Activated CD4-positive, alpha-beta T cell treated with anti-CD3 and anti-CD28 coated beads for 4 hours (primary cell): ENCODE measurements around the gene SLC35F6.
"Not testable (repeated sequence)": the region's sequence is repeated elsewhere in the genome, so short reads cannot be mapped to it uniquely, and the experiment has no call there.

ENCODE experiments used
- DNase-seq, 2 donors: peaks; one replicate each; pipeline ENCODE4 v3.0.0-alpha.2; 2020

SLC35F6 gene

DNA sequence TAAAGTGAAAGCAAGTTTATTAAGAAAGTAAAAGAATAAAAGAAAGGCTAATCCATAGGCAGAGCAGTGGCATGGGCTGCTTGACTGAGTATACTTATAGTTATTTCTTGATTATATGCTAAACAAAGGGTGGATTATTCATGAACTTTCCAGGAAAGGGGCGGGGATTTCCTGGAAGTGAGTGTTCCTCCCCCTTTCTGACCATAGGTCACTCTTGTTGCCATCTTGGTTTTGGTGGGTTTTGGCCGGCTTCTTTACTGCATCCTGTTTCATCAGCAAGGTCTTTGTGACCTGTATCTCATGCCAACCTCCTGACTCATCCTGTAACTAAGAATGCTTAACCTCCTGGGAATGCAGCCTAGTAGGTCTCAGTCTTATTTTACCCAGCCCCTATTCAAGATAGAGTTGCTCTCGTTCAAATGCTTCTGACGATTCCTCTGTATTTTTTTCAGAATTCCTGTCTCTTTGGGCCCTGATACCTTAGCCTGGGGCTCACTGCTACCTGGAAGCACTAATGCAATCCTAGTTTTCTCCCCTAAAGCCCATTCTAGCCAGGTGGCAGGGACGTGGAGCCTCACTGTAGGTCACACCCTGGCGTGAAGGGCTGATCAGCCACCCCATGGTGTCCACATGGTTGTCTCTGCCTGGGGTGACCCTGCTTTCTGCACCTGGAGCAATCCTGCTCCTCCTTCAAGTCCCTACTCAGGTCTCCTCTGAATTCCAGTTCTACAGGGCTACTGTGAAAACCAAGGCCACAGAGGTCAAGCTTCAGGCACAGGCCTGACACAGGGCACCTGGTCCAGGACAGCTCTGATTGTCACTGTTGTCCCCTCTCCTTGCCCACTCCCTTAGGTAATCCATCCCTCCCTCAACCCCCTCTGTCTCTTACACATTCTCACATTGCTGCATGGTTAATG is 6.0 kb upstream of the SLC35F6 start:
- DNase-seq: no peak

DNA sequence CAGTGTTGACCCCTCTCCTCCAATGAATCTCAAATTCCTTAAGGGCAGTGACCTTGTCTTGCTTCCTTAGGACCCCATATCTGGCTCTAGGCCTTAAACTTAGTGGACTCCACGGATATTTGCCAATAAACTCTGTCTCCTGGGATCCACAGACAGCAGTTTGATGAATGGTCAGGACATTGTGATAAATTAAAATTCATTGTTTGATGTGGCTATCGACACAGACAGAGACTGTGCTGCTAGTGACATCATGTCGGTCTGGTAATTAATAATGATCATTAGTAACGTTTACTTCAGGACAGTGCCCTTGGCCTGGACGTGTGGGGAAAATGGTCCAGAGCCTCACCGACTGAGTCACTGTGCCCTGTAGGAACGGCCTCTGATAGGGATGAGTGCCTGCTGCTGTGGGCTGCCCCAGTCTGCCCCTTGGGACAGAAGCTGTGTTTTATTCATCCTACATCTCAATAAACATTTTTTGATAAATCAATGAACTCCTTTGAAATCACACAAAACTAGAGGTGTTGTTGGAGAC is 5.2 kb upstream of the SLC35F6 start:
- DNase-seq: no peak

DNA sequence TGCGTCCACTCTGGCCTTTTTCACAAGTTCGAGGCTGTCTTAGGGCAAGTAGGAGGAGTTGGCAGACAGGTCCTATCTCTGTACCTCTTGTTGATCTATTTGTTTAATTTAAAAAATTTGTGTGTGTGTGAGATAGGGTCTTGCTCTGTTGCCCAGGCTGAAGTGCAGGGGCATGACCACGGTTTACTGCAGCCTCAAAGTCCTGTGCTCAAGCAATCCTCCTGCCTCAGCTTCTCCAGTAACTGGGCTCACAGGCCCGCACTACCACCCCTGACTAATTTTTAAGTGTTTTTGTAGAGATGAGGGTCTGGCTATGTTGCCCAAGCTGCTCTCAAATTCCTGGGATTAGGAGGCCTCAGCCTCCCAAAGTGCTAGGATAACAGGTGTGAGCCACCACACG is 4.2 kb upstream of the SLC35F6 start:
- DNase-seq: no peak

DNA sequence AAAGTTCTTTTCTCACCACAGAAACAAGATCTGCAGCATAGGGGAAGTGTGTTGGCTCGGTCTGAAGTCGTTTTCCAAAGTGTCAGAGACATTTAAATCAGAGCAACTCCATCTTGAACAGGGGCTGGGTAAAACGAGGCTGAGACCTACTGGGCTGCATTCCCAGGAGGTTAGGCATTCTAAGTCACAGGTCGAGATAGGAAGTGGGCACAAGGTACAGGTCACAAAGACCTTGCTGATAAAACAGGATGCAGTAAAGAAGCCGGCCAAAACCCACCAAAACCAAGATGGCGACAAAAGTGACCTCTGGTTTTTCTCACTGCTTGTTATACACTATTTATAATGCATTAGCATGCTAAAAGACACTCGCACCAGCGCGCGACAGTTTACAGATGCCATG is 3.1 kb upstream of the SLC35F6 start:
- not testable (repeated sequence) for DNase-seq

DNA sequence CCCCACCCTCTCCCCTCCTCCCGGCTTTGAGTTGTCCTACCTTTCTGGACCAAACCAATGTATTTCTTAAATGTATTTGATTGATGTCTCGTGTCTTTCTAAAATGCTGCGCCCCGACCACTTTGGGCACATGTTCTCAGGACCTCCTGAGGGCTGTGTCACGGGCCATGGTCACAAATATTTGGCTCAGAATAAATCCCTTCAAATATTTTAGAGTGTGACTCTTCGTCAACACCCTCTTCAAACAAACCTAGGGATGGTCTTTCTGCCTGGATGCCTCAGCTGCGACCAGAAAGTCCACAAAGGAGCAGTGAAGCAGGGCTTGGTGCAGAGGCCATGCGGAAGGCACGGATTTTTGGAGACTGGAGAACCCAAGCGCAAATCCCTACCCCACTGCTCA is 1.1 kb upstream of the SLC35F6 start:
- DNase-seq: no peak

DNA sequence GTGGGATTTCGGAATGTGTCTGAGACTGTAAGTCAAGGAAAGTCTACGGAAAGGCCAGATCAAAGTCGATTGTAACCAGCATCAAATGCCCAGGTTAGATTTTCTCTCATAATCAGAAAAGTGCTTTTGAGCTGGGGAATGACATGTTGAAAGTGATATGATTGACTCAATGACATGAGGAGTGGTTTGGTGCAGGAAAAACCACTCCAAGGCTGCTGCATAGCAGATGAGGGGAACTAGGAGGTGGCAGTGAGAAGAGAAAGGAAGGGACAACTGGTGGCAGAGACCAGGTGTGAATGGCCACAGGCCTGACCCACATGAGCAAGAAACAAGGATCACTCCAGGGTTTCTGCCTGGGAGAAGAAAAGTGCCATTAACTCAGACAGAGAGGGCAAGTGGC is 822 bp downstream of the SLC35F6 start:
- no peak for DNase-seq

DNA sequence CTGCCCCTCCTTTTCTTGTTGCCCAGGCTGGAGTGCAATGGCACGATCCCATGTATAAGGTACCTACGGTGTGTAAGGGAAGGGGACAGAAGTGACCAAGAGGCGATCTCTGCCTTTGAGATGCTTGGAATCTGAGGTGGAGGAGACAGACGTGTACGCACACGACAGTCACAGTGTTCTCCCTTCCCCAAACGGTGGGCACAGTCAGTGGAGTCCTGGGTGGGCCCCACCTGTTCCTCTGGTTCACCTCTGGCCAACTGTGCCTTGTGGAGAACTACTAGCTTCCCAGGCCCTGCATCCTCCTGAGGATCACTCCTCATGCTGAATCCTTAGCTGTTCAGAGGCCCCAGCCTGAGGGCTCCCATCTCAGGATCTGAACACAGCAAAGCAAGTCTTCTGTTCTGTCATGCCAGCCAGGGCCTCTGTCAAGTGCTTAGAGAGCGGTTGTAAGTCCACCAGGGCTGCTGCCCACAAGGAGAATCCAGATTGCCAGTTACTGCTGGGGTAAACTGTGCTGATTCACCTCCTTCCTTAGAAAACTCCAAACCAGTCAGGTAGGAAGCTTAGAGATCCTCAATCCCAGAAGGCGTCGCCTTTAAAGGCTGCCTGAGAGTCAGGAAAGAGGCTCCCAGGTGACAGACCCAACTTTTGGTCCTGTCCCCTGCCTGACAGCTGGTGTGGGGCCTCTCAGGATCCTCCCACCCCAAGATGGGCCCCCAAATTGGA is 1.6 kb downstream of the SLC35F6 start:
- DNase-seq: no peak

DNA sequence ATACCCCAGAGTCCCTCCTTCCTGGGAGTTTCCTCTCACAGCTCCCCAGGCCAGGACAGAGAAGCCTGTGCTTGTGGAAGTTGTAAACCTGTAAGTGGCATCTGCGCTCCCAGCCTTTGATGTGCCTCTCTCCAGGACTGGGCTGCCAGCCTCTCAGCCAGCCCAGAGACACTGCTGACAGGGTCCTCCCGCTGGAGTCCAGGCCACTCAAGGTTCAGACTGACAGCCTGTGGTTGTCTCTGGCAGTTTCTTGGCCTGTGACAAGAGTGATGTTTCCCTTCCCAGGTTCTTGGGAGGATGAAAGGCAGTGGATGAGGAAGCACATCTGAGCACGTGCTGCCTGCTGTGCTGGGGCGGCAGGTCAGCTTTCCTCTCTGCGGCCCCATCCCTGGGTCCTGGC is 3.0 kb downstream of the SLC35F6 start:
- DNase-seq: no peak

DNA sequence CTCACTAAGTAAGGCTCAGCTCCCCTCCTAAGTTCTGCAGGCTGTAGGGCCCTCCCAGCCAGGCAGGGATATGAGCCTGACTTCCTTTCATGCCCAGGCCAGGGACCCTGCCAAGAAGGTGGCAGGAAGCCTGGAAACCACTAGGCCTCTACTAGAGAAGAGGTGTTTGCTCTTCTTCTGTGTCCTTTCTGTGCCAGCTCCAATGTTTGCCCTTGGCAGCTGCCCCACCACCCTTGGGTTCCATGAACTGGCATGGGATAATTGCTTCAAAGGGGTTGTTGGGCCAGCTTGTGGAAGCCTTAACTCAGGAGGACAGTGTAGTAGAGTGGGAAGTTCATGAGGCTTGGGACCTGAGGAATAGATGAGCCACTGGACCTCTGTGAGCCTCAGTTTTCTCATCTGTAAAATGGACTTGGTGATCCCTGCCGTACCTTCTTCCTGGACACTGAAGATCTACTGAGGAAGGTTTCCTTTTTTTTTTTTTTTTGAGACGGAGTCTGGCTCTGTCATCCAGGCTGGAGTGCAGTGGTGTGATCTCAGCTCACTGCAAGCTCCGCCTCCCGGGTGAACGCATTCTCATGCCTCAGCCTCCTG is 3.9 kb downstream of the SLC35F6 start:
- no peak for DNase-seq

DNA sequence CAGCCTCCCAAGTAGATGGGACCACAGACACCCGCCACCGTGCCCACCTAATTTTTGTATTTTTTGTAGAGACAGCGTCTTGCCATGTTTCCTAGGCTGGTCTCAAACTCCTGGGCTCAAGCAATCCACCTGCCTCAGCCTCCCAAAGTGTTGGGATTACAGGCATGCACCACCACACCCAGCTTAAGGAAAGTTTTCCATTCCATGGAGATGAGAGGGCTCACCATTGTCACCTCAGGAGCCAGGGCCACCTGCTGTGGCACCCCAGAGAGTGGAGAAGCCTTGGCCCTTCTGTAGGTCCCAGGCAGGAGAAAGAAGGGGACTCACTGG is 4.6 kb downstream of the SLC35F6 start:
- no peak for DNase-seq

DNA sequence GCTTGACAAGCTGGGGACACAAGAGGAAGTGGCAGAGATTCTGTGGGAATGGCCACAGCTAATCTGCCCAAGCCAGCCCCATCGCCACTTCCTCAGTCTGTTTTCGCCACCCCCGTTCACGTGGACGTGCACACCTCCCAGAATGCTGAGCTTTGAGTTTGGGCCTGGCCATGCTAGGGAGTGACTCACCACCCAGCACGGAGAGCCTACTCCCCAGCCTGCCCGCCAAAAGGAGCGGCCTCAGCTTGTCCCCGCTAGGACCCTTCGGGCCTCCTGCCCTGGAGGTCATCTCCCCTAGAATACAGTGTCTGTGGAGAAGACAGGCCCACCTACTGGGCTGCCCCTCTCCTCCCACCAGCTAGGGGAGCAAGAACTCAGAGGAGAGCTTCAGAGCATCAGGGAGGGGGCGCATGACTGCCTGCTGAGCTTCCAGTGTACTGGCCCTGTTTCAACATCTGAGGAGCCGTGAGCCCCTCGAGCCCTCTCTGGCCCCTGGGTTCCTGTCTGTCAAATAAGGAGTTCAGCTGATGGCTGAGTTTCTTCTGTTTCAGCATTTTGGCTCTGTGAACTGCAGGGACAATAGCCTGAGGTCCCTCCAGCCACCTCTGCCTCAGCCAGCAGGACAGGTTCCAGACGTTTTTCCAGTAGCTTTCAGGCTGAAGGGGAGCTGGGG is 5.1 kb downstream of the SLC35F6 start:
- no peak for DNase-seq

DNA sequence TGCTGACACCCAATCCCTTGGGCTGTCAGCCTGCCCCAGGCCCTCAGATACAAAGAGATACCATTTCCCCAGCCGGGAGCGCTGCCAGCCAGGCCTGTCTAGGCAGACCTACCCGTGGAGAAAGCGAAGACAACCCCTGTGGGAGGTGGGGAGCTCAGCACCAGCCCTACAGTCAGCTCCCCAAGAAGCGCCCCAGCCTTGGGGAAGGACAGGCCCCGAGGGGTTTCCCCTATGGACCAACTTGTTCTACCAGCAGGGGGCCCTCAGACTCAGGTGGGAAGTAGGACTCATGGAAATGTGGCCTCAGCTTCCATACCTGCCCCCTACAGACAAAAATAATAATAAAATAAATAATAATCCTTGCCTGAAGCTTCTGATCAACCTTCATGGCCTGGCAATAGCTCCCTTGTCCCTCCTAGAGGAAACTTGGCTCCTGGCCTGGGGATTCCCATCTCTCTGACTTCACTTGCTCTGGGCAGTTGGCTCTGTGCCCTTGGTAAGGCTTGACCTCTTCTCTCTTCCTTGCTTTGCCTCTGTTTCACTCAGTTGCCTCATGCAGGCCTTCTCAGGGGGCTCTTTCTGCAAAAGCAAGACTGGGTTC is 7.0 kb downstream of the SLC35F6 start:
- DNase-seq: peak in 1 of 2 donors; percentile 15

DNA sequence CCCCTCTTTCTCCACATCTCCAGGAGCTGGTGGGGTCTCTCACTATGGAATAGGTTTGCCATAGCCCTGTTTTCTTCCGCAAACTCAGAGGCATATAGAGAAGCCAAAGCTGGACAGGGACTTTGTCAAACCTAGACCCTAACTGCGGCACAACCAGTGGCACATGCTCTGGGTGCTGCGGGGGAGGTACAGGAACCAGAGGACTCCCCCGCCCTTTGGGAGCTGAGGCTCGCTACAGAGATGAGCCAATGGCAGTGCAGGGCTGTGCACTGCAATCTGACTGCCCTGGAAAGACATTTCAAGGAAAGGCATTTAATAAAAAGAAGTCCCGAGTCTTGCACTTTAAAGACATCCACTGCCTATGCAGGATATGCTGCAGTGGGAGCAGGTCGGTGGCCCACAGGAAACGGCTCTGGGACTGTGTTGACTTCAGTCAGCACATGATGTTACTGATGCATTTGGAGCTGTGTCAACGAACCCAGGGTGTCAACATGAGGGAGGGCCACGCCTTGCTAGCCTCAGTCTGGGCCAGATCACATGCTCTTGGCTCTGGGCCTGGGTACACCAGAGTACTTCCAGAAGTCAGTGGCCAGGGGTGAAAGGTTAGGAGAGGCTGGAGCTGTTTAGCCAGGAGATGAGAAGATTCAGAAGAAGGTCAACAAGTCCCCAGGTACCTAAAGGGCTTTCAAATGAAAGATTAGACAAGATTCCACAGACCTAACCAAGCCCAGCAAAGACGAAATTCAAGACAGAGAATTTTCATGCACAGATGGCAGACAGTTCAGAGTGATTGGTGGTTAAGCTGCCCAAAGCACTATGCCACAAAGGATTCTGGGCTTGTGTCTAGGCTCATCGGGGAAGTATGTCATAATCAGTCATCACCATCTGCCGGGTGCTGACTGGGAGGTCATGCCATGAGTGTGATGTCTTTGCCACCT is 8.2 kb downstream of the SLC35F6 start:
- no peak for DNase-seq

DNA sequence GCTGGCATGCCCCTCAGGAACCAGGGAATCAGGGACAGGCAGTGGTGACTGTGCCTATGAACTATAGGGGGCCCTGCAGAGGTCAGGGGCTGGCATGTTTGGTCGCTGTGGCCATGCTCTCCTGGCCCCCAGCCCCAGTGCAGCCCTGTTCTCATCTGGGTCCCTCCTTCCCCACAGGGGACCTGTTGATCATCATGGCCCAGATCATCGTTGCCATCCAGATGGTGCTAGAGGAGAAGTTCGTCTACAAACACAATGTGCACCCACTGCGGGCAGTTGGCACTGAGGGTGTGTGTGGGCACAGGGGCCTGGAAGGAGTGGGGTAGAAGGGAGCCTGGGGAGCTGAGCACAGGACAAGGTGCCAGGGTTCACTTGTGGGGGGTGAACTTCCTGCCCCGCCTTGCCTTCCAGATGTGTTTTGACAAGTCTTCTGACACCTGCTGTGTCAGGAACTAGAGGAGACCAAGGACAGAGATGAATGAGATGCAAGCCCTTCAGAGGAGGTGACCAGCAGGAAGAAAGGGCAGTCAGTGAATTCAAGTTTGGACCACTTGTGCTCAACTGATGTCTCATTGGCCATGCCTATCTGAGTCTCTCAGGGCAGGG is 12.2 kb downstream of the SLC35F6 start:
- no peak for DNase-seq

DNA sequence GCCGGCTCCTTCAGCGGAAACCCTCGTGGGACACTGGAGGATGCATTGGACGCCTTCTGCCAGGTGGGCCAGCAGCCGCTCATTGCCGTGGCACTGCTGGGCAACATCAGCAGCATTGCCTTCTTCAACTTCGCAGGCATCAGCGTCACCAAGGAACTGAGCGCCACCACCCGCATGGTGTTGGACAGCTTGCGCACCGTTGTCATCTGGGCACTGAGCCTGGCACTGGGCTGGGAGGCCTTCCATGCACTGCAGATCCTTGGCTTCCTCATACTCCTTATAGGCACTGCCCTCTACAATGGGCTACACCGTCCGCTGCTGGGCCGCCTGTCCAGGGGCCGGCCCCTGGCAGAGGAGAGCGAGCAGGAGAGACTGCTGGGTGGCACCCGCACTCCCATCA is 14.0 kb downstream of the SLC35F6 start:
- DNase-seq: no peak

DNA sequence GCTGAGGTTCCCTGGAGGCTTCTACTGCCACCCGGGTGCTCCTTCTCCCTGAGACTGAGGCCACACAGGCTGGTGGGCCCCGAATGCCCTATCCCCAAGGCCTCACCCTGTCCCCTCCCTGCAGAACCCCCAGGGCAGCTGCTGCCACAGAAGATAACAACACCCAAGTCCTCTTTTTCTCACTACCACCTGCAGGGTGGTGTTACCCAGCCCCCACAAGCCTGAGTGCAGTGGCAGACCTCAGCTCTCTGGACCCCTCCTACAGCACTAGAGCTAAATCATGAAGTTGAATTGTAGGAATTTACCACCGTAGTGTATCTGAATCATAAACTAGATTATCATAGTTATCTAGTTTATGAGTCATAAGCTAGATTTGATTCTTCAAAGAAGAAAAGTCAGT is 14.4 kb downstream of the SLC35F6 start:
- no peak for DNase-seq

DNA sequence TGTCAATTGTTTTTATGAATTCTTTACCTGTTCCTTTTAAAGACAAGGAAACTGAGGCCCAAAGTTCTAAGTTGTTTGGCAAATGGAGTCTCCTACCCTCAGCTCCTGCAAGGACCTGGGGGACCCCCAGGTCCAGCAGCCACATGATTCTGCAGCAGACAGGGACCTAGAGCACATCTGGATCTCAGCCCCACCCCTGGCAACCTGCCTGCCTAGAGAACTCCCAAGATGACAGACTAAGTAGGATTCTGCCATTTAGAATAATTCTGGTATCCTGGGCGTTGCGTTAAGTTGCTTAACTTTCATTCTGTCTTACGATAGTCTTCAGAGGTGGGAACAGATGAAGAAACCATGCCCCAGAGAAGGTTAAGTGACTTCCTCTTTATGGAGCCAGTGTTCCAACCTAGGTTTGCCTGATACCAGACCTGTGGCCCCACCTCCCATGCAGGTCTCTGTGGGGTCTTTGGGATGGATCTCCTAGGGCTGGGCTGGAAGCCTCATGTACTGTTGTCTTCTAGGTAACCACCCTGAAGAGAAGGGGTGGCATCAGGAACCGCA is 16.2 kb downstream of the SLC35F6 start:
- no peak for DNase-seq

DNA sequence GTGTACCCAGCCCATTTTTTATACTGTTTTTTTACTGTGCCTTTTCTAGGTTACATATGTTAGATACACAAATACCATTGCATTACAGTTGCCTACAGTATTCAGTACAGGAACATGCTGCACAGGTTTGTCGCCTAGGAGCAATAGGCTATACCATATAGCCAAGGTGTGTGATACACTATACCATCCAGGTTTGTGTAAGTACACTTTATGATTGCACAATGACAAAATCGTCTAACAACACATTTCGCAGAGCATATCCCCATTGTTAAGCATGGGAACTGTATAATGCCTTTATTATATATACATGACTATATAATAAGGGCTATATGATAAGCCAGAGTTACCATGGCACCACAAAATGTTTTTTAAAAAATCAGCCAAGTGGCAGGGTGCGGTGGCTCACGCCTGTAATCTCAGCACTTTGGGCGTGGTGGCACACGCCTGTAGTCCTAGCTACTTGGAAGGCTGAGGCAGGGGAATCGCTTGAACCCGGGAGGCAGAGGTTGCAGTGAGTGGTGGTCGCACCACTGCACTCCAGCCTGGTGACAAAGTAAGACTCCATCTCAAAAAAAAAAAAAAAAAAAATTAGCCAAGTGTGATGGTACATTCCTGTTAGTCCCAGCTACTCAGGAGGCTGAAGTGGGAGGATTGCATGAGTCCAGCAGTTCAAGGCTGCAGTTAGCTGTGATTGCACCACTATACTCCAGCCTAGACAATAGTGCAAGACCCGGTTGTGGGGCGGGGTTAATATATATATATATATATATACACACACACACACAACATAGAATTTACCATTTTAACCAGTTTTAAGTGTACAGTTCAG is 19.0 kb downstream of the SLC35F6 start:
- no peak for DNase-seq

DNA sequence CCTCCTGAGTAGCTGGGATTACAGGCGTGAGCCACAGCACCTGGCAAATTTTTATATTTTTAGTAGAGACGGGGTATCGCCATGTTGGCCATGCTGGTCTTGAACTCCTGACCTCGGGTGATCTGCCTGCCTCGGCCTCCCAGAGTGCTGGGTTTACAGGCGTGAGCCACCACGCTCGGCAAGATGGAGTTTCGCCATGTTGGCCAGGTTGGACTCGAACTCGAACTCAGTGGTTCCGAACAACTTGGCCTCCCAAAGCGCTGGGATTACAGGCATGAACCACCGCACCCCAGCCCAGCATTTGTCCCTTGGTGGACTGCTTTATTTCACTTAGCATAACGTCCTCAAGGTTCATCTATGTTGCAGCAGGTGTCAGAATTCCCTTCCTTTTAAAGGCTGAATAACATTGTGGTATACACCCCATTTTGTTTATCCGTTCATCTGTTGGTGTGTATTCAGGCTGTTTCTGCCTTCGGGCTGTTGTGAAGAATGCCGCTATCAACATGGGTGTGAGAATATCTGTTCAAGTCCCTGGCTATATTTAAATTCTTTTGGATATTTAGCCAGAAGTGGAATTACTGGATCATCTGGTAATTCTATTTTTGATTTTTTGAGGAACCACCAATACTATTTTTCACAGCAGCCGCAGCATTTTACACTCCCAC is 20.6 kb downstream of the SLC35F6 start:
- no peak for DNase-seq
